ENCODE results near the gene SLC25A11. TPM values are rescaled to one million over a fixed set of nuclear protein-coding genes. Genes with fewer than 3 reads are reported as not detected.
A peak's percentile ranks its signal among the peaks of the same experiment; 100 is the strongest.

Gene SLC25A11
- total and polyA plus RNA-seq, 2 donors (not counting 1 experiment from before 2014, with no cell fraction given), result 32.3 to 44.4 TPM

DNA sequence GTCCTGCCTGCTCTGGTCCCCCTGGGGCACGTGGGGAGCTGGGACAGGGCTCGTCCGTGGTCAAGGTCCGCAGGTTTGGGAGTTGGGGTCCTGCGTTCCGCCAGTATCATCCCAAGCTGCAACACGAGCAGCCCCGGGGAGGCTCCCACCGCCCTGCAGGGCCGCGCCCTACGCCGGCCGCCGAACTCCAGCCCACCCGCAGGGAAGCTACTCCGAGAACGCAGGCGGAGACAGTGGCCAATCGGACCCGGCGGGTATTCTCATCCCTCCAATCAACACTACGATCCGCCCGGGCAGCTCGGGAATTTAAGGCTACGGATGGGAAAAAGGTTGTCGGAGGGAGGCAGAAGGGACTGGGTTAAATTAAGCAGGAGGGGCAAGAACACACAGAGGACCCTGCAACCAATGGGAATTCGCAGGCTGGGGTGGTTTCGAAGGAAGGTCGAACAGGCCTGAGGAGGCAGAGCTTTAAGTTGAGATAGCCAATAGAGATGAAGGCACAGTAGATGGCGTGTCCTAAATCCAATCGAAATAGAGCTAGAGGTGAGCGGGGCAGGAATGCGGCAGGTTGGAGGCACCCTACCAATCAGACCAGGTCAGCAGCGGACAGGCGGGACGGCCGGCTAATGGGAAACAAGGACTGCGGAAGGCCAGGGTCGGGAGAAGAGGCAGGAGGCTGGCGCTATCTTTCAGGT lies 27.1 kb upstream of the SLC25A11 start:
- WGBS (ENCODE audit: insufficient coverage), result under 1% methylated on average over 23 of the region's 42 CpGs
- H3K4me3 Mint-ChIP-seq, result no peak overlapping the region
- Histone ChIP-seq H3K27me3 (replicated peaks in 1 of 4; ENCODE audit: control extremely low read depth in 1 of 4, control insufficient read depth in 3 of 4, insufficient read depth in 4 of 4, low read length in 3 of 4) (no peaks in the 10 kb centered on the region), H2AFZ (ENCODE audit: insufficient read depth, low read depth, low read length, poor library complexity, severe bottlenecking) (peak overlapping the region; percentile 75), H3K9me3 (ENCODE audit: control extremely low read depth in 1 of 3, control insufficient read depth in 2 of 3, insufficient read depth in 1 of 3, low read length in 2 of 3) (no peaks in the 10 kb centered on the region), H3K27ac (ENCODE audit: low read length in 2 of 2) (peak overlapping the region; percentile 67 to 68), H3K36me3 (replicated peaks in 1 of 2; ENCODE audit: control extremely low read depth in 1 of 2, control insufficient read depth in 1 of 2, extremely low read depth in 1 of 2, insufficient read depth in 2 of 2, low read length in 1 of 2) (peaks cover 0 to 3% of the 10 kb centered on the region in 2 experiments), H3K9ac (ENCODE audit: low read length) (peak overlapping the region; percentile 73), H3K4me1 (ENCODE audit: control insufficient read depth in 2 of 2, insufficient read depth in 2 of 2, low read length in 2 of 2) (peaks cover 17 to 22% of the 10 kb centered on the region in 2 donors), H3K79me2 (ENCODE audit: control insufficient read depth, insufficient read depth, low read length) (peaks cover 26% of the 10 kb centered on the region), H3K4me2 (replicated peaks; ENCODE audit: low read depth, low read length, poor library complexity, severe bottlenecking) (peak overlapping the region; percentile 85), H4K20me1 (ENCODE audit: control insufficient read depth, insufficient read depth, low read length, poor library complexity, severe bottlenecking) (no peaks in the 10 kb centered on the region), H3K4me3 (ENCODE audit: control extremely low read depth in 1 of 5, extremely low read depth in 1 of 5, insufficient read depth in 1 of 5, low read depth in 2 of 5, low read length in 4 of 5) (peak overlapping the region; percentile 68 to 92 (median 84))
- H3K27ac Mint-ChIP-seq, result no peak overlapping the region
- no peak for TF ChIP-seq EZH2 (IDR thresholded peaks at IDR 0.05; ENCODE audit: borderline replicate concordance, insufficient read depth, low read depth, low read length, poor library complexity, severe bottlenecking)
- TF ChIP-seq, protein P1, sequence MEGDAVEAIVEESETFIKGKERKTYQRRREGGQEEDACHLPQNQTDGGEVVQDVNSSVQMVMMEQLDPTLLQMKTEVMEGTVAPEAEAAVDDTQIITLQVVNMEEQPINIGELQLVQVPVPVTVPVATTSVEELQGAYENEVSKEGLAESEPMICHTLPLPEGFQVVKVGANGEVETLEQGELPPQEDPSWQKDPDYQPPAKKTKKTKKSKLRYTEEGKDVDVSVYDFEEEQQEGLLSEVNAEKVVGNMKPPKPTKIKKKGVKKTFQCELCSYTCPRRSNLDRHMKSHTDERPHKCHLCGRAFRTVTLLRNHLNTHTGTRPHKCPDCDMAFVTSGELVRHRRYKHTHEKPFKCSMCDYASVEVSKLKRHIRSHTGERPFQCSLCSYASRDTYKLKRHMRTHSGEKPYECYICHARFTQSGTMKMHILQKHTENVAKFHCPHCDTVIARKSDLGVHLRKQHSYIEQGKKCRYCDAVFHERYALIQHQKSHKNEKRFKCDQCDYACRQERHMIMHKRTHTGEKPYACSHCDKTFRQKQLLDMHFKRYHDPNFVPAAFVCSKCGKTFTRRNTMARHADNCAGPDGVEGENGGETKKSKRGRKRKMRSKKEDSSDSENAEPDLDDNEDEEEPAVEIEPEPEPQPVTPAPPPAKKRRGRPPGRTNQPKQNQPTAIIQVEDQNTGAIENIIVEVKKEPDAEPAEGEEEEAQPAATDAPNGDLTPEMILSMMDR (IDR thresholded peaks at IDR 0.05), result no peak
- ChIA-PET CTCF (interaction anchor here (0.6 to 4.3 kb wide), 22 partner anchors 10 to 453 kb away, joined by 3 to 32 read pairs (median 4); partner anchors contain the start of genes CAMTA2, CHRNE, PFN1 and RNF167), POLR2A (interaction anchor here (0.6 to 4.7 kb wide), 22 partner anchors 11 to 453 kb away, joined by 3 to 81 read pairs (median 5); partner anchors contain the start of genes ARRB2, C17orf107, CAMTA2 and CHRNE)
- no peaks in the 10 kb centered on the region for H3K9me3 Mint-ChIP-seq (ENCODE audit: insufficient read depth)
- no peaks in the 10 kb centered on the region for H3K27me3 Mint-ChIP-seq
- intact Hi-C loops (cut with micrococcal nuclease), result loop anchor here (1.0 to 5.0 kb wide), 12 partner anchors 13 to 257 kb away; partner anchors contain the start of genes ARRB2, C17orf107, CAMTA2 and INCA1
- peak; percentile 85 for ATAC-seq (ENCODE audit: low read depth)
- peak; percentile 99 for DNase-seq
- H3K4me1 Mint-ChIP-seq, result peaks cover 15% of the 10 kb centered on the region

Measured in B cell (primary cell).